Stimulated activated CD8-positive, alpha-beta memory T cell treated with anti-CD3 and anti-CD28 coated beads, Interleukin-4, amount 100 ng/mL, for 1 hour (primary cell): Measurements from ENCODE around the gene MED15.
A peak's percentile ranks its signal among the peaks of the same experiment; 100 is the strongest.
"Not testable (repeated sequence)": the region's sequence is repeated elsewhere in the genome, so short reads cannot be mapped to it uniquely, and the experiment has no call there.

ENCODE experiments used
- DNase-seq, 2 donors: peaks; one replicate each; pipeline ENCODE4 v3.0.0-alpha.2; 2020; ENCODE audit warnings: low read depth in 2 of 2, low spot score in 1 of 2

MED15 gene

GRCh38 chr22:20594486-20594885 lies 87.1 kb downstream of the MED15 start:
- not testable (repeated sequence) for DNase-seq

DNA sequence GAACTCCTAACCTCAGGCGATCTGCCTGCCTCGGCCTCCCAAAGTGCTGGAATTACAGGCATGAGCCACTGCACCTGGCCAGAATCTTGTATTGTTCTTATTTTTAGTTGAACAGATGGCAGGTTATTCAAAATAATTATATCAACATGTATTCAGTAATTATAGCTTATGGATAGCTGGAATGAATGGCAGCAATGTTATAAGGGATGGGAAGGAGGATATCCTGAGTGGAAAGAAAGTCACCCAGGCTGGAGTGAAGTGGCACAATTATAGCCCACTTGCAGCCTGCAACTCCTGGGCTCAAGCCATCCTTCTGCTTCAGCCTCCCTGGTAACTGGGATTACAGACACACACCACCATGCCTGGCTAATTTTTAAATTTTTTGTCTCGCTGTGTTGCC lies 88.1 kb downstream of the MED15 start:
- DNase-seq: no peak

GRCh38 chr22:20599117-20599516 lies 91.7 kb downstream of the MED15 start:
- DNase-seq: no peak

- no peak for DNase-seq
Measured at GRCh38 chr22:20600137-20600673, 92.8 kb downstream of the MED15 start.

GRCh38 chr22:20601308-20601707 lies 93.9 kb downstream of the MED15 start:
- DNase-seq: no peak

DNA sequence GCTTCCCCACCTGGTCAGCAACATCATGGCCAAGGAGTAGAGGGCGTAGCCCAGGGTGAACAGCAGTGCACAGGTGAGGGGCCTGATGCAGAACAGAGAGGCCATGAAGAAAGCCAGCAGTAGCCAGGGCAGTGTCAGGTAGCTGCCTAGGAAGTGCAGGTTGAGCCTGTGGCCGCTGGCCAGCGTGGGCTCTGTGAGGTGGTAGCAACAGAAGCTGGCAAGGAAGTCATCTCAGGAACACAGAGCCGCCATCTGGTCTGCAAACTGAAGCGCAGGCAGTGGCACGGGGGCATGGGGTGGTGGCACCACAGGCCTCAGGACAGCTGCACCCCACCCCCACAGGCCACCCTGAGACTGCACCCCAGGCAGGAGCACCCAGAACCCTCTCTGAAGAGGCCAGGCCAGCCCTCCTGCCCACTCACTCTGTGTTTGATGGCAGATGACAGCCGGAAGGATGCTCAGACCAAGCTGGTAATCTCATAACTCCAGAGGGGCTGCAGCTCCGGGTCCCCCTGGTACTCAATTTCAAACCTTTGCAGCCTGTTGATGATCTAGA lies 95.3 kb downstream of the MED15 start:
- no peak for DNase-seq

DNA sequence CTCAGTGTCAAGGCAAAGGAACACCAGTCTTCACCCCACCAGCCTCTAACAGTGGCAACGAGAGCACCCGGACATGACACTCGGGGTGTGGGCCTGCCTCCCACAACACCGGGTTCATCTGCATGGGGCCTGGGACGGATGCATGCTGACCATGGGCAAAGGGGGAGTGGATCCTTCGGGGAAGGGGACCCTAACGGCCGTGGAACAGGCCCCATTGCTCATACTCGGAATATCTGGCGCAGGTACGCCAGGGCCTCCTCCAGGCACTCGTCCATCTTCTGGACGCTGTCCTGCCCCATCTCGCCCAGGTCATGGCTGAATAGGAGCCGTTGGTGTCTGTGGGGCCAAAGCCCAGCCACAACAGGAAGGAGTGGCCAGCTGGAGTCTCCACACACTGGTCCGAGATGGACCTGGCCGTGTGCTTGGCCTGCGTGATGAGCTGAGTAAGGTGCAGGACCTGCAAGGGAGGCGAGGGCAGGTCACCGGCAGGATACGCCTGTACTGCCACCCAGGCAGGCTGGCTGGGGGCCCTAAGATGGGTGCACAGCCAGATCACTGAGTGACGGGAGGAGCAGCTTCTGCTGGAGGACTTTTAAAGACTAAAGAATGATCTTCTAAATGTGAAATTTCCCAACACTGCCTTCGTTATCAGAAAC lies 96.8 kb downstream of the MED15 start:
- no peak for DNase-seq

- no peak for DNase-seq
Measured at GRCh38 chr22:20604776-20605221, 97.4 kb downstream of the MED15 start.

- no peak for DNase-seq
Measured at GRCh38 chr22:20605328-20605727, 97.9 kb downstream of the MED15 start.

DNA sequence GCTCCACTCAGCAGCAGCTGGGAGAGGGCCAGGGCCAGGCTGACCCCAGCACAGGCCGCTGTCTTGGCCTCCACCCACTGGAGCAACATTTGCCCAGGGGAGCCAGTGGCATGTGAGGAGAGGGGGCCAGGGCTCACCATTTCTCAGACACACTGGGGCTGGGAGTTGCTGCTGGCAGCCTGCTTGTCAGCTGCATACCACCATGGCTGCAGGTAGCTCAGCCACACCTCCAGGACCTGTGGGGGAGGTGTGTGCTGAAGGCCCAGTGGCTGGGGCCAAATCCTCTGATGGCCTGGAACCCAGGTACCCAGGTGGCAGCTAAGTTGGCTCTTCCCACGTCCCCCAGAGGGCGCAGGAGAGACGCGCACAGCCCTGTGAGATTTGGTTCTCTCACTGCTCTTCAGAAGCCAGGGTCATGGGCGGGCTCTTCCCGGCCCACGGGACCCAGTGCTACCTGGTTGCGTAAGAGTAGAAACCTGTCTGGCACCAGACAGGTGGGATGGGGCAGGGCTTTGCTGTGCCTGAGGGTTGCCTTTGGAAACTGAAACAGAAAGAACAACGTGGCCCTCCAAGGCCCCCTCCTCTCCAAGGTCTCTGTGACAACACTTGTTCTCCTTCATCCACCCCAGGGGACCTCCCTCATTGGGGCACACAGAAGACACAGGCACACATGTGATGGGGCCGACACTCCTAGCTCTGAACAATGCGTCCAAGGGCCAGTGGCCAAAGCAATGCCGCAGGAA lies 98.8 kb downstream of the MED15 start:
- peak; percentile 29 to 40 for DNase-seq

DNA sequence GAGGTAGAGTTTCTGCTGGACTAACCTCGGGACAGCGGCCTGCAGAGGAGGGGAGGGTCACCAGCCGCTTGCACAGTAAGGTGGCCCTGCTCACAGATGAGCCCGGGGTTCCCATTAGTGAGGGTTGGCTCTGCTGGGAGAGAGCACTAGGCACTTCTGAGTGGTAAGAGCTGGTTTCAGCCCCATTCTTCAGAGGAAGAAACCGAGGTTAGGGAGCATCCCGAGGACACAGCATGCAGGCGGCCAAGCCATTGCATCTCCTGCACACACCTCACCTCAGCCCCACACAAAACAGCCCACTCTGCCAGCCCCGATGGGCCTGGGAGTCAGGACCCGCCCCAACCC lies 99.3 kb downstream of the MED15 start:
- DNase-seq: no peak

DNA sequence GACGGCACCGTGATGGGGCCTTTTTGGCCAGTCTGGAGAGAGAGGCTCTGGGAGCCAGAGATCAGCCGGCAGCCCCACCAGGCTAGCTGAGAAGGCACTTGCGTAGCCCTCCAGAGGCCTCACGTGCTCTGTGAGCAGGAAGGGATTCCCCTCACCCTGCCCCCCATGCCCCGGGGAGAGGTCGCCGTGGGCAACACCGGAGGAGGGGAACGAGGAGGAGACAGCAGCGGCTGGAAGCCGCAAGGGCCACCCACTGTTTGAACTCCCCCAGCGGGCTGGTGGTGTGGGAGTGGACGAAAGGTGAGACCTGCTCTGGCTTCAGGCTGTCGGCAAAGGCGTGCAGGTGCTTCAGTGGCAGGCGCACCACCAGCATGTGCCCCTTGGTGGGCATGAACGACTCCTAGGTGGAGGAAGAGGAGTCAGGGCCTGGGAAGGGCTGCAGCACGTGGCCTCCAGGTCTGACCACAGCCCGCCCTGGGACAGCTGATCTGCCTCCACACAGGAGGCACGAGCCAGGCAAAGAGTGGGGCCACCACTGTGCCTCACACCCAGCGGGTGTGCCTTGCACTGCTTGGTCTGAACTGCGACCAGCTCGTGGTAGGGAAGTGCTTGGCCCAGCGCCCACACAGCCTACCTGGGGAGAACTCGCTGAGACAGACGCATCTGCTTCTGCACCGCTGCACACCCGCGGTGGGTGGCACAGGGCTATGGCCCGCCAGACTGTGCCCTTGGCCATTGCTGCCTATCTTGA lies 99.9 kb downstream of the MED15 start:
- no peak for DNase-seq

DNA sequence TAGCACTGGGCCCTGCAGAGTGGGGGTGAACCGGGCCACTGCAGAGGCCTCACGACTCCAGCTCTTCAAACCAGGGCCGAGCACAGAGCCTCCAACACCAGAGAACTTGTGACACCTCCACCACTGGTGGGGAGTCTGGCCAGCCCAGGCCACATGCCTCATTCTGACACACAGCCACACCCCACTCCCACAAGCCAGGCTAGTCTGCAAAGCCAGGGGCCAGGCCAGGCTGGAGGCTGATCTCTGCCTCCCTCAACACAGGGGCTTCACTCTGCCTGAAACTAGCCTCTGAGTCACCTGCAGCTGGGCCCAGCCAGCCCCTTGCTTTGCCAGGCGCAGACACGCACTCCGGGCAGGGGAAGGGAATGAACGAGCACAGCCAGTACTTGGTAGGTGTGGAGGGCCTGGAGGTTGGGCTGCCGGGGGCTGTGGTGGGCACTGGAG lies 102.9 kb downstream of the MED15 start:
- no peak for DNase-seq

- no peak for DNase-seq
Measured at GRCh38 chr22:20610757-20611156, 103.3 kb downstream of the MED15 start.

- DNase-seq: no peak
Measured at GRCh38 chr22:20611418-20611817, 104.0 kb downstream of the MED15 start.

- DNase-seq: no peak
Measured at GRCh38 chr22:20613301-20613700, 105.9 kb downstream of the MED15 start.

- DNase-seq: no peak
Measured at GRCh38 chr22:20615021-20615420, 107.6 kb downstream of the MED15 start.

GRCh38 chr22:20615533-20616450 lies 108.4 kb downstream of the MED15 start:
- no peak for DNase-seq

- no peak for DNase-seq
Measured at GRCh38 chr22:20616451-20617043, 109.1 kb downstream of the MED15 start.

- no peak for DNase-seq
Measured at GRCh38 chr22:20618488-20618887, 111.1 kb downstream of the MED15 start.
